ENCODE results near the gene SCYGR5.

- TF ChIP-seq CTCF (IDR thresholded peaks at IDR 0.05) (no peak), POLR2AphosphoS5 (IDR thresholded peaks at IDR 0.05) (no peak)
Measured at GRCh38 chr2:227657199-227657845, 9.3 kb upstream of the SCYGR5 start.
